ENCODE measurements around the gene ALKBH5.
"Not testable (repeated sequence)": the region's sequence is repeated elsewhere in the genome, so short reads cannot be mapped to it uniquely, and the experiment has no call there.

ALKBH5 gene

GRCh38 chr17:18187226-18187625 is 3.6 kb downstream of the ALKBH5 start:
- DNase-seq, result no peak

- DNase-seq, result no peak
Observed at GRCh38 chr17:18187821-18188761, 4.5 kb downstream of the ALKBH5 start.

- DNase-seq, result no peak
Observed at GRCh38 chr17:18190628-18191235, 7.1 kb downstream of the ALKBH5 start.

- DNase-seq, result no peak
Observed at GRCh38 chr17:18191236-18191667, 7.6 kb downstream of the ALKBH5 start.

GRCh38 chr17:18191967-18192366 is 8.3 kb downstream of the ALKBH5 start:
- no peak for DNase-seq

- no peak for DNase-seq
Observed at GRCh38 chr17:18194394-18194793, 10.8 kb downstream of the ALKBH5 start.

GRCh38 chr17:18194804-18195203 is 11.2 kb downstream of the ALKBH5 start:
- DNase-seq, result no peak

- no peak for DNase-seq
Observed at GRCh38 chr17:18195246-18195645, 11.6 kb downstream of the ALKBH5 start.

- DNase-seq, result no peak
Observed at GRCh38 chr17:18197535-18198194, 14.0 kb downstream of the ALKBH5 start.

- DNase-seq, result no peak
Observed at GRCh38 chr17:18198530-18198929, 14.9 kb downstream of the ALKBH5 start.

GRCh38 chr17:18201108-18201507 is 17.5 kb downstream of the ALKBH5 start:
- no peak for DNase-seq

- DNase-seq, result no peak
Observed at GRCh38 chr17:18203308-18203707, 19.7 kb downstream of the ALKBH5 start.

GRCh38 chr17:18205861-18206260 is 22.2 kb downstream of the ALKBH5 start:
- DNase-seq, result no peak

GRCh38 chr17:18206962-18207361 is 23.3 kb downstream of the ALKBH5 start:
- DNase-seq, result no peak

- DNase-seq, result no peak
Observed at GRCh38 chr17:18208092-18208491, 24.5 kb downstream of the ALKBH5 start.

GRCh38 chr17:18213666-18214270 is 30.1 kb downstream of the ALKBH5 start:
- DNase-seq, result no peak

GRCh38 chr17:18216906-18217305 is 33.3 kb downstream of the ALKBH5 start:
- not testable (repeated sequence) for DNase-seq

- no peak for DNase-seq
Observed at GRCh38 chr17:18217412-18218015, 33.9 kb downstream of the ALKBH5 start.

- DNase-seq, result no peak
Observed at GRCh38 chr17:18218756-18219415, 35.3 kb downstream of the ALKBH5 start.

- DNase-seq, result no peak
Observed at GRCh38 chr17:18224053-18224386, 40.4 kb downstream of the ALKBH5 start.

- no peak for DNase-seq
Observed at GRCh38 chr17:18224387-18225120, 40.9 kb downstream of the ALKBH5 start.
